CD4-positive, alpha-beta T cell (primary cell): Measurements from ENCODE around the gene SKAP1. TPM values are rescaled to one million over a fixed set of nuclear protein-coding genes. Genes with fewer than 3 reads are reported as not detected.

Experiments
- ATAC-seq: fragments of 200-7000 bp; cut with Tn5 transposase; one replicate; pipeline ENCODE4 v1.10.0; 2022; ENCODE audit warnings: mild to moderate bottlenecking; ENCODE audit not compliant: poor library complexity
- CTCF ChIA-PET: fragments of 350-600 bp; sonication (Branson Sonifier 250); formaldehyde crosslinking; loops from one replicate; lab custom pipeline; 2021; ENCODE audit warnings: antibody characterized with exemption, inconsistent platforms; lab: Charles Lee
- POLR2A ChIA-PET: fragments of 350-600 bp; sonication (Branson Sonifier 250); formaldehyde crosslinking; loops from one replicate; lab custom pipeline; 2021; ENCODE audit warnings: antibody characterized with exemption, inconsistent platforms; lab: Charles Lee
- DNase-seq, 14 experiments: peaks; one replicate each; pipeline ENCODE4 v3.0.0-alpha.2; 2013 to 2020; ENCODE audit warnings: mixed read lengths in 2 of 14
- H3K27ac ChIP-seq, 2 donors: one replicate each; pipeline versions ENCODE4 v1.5.1 to v1.7.0; 2013; ENCODE audit warnings: low read length in 2 of 2, low read depth in 1 of 2, mild to moderate bottlenecking in 1 of 2
- H3K27me3 ChIP-seq, 2 experiments: 1 replicate in 1 of 2; 2 replicates in 1 of 2; pipeline versions ENCODE4 v1.6.1 to v1.7.0; 2013; ENCODE audit warnings: low read length in 2 of 2, control low read depth in 1 of 2, mild to moderate bottlenecking in 1 of 2, moderate library complexity in 1 of 2; ENCODE audit not compliant: insufficient read depth in 2 of 2, control insufficient read depth in 1 of 2
- H3K36me3 ChIP-seq: one replicate; pipeline ENCODE4 v1.6.1; 2013; ENCODE audit warnings: low read length, control low read depth; ENCODE audit not compliant: insufficient read depth
- H3K4me1 ChIP-seq: one replicate; pipeline ENCODE4 v1.6.1; 2013; ENCODE audit warnings: low read length, control low read depth; ENCODE audit not compliant: insufficient read depth
- H3K4me3 ChIP-seq: one replicate; pipeline ENCODE4 v1.5.1; 2013; ENCODE audit warnings: mild to moderate bottlenecking, low read length, moderate library complexity
- H3K9me3 ChIP-seq, 2 experiments: 1 replicate in 1 of 2; 2 replicates in 1 of 2; pipeline versions ENCODE4 v1.6.1 to v1.7.0; 2013; ENCODE audit warnings: low read length in 2 of 2, mild to moderate bottlenecking in 2 of 2, control low read depth in 1 of 2, moderate library complexity in 1 of 2; ENCODE audit not compliant: control insufficient read depth in 1 of 2, insufficient read depth in 1 of 2
- H3K27ac Mint-ChIP-seq: one replicate; pipeline ENCODE4 v1.8.0; 2020; ENCODE audit warnings: mixed read lengths
- H3K27me3 Mint-ChIP-seq: one replicate; pipeline ENCODE4 v1.8.0; 2021; ENCODE audit warnings: mixed read lengths
- H3K36me3 Mint-ChIP-seq: one replicate; pipeline ENCODE4 v1.8.0; 2021; ENCODE audit warnings: low read depth, mixed read lengths
- H3K4me1 Mint-ChIP-seq: one replicate; pipeline ENCODE4 v1.8.0; 2021; ENCODE audit warnings: low read depth, mixed read lengths
- H3K4me3 Mint-ChIP-seq: one replicate; pipeline ENCODE4 v1.8.0; 2020; ENCODE audit warnings: mild to moderate bottlenecking, mixed read lengths
- H3K9me3 Mint-ChIP-seq: one replicate; pipeline ENCODE4 v1.8.0; 2020; ENCODE audit warnings: mixed read lengths
- CTCF ChIP-seq: fragments of 200-600 bp; IDR thresholded peaks from one replicate; pipeline ENCODE4 v1.8.0; 2022; ENCODE audit warnings: antibody characterized with exemption, mild to moderate bottlenecking
- intact Hi-C, 2 experiments: fragments of 100-400 bp; cut with DNase I in 1 of 2; cut with micrococcal nuclease in 1 of 2; formaldehyde crosslinking; loops; one replicate each; pipeline versions ENCODE4 v1.15.1 to v1.9.0; 2023 to 2025; cut with DNase I, micrococcal nuclease
- total RNA-seq, 174 experiments: library from RNA in 2 of 174; stranded (reverse) in 2 of 174; gene quantifications; one replicate each; pipeline ENCODE4 v1.2.3 and lab custom pipeline; 2021 to 2026

SKAP1 gene
- total RNA-seq, 2 experiments from 2014 or later: 92.0 to 95.1 TPM

- peaks cover 53% of the 10 kb centered on the region for H3K36me3 Mint-ChIP-seq
- TF ChIP-seq CTCF: no peak
- no peaks in the 10 kb centered on the region for H3K9me3 Mint-ChIP-seq
- ATAC-seq: no peak
- Histone ChIP-seq H3K4me1 (no peaks in the 10 kb centered on the region), H3K36me3 (peaks cover 23% of the 10 kb centered on the region), H3K27ac (no peak overlapping the region), H3K27me3 (no peaks in the 10 kb centered on the region), H3K4me3 (no peak overlapping the region), H3K9me3 (no peaks in the 10 kb centered on the region)
- no peak overlapping the region for H3K27ac Mint-ChIP-seq
- intact Hi-C loops: no loop called here
- POLR2A ChIA-PET: no interaction called here
- H3K4me3 Mint-ChIP-seq: no peak overlapping the region
- CTCF ChIA-PET: no interaction called here
- H3K4me1 Mint-ChIP-seq: peaks cover 15% of the 10 kb centered on the region
- no peaks in the 10 kb centered on the region for H3K27me3 Mint-ChIP-seq
- DNase-seq: no peak
Observed at GRCh38 chr17:48328457-48328856, 101.6 kb downstream of the SKAP1 start.

- Mint-ChIP-seq H3K9me3 (no peaks in the 10 kb centered on the region), H3K27ac (no peak overlapping the region), H3K4me3 (no peak overlapping the region), H3K4me1 (peaks cover 24% of the 10 kb centered on the region), H3K36me3 (peaks cover 51% of the 10 kb centered on the region), H3K27me3 (no peaks in the 10 kb centered on the region)
- ChIA-PET POLR2A (no interaction called here), CTCF (interaction anchor here (0.7 to 1.3 kb wide), 3 partner anchors 19 to 310 kb away, joined by 3 to 5 read pairs (median 4); no protein-coding TSS in a partner anchor)
- Histone ChIP-seq H3K36me3 (peaks cover 20% of the 10 kb centered on the region), H3K27me3 (no peaks in the 10 kb centered on the region), H3K4me1 (no peaks in the 10 kb centered on the region), H3K9me3 (no peaks in the 10 kb centered on the region), H3K27ac (no peak overlapping the region), H3K4me3 (no peak overlapping the region)
- intact Hi-C loops: no loop called here
- no peak for TF ChIP-seq CTCF
- DNase-seq: no peak
- ATAC-seq: no peak
Observed at GRCh38 chr17:48326310-48326709, 103.7 kb downstream of the SKAP1 start.

GRCh38 chr17:48322060-48322459 is 108.0 kb downstream of the SKAP1 start:
- TF ChIP-seq CTCF: no peak

More at GRCh38 chr17:48322060-48322459, 108.0 kb downstream of the SKAP1 start:
- no peak overlapping the region for H3K4me3 Mint-ChIP-seq
- Histone ChIP-seq H3K27ac (no peak overlapping the region), H3K36me3 (peaks cover 6% of the 10 kb centered on the region), H3K9me3 (no peaks in the 10 kb centered on the region), H3K4me3 (no peak overlapping the region), H3K27me3 (no peaks in the 10 kb centered on the region), H3K4me1 (no peaks in the 10 kb centered on the region)
- peaks cover 20% of the 10 kb centered on the region for H3K4me1 Mint-ChIP-seq
- peaks cover 29% of the 10 kb centered on the region for H3K36me3 Mint-ChIP-seq
- ATAC-seq (no peak), DNase-seq (no peak)
- CTCF ChIA-PET: interaction anchor here (1.7 kb wide), 1 partner anchor 14 kb away, joined by 6 read pairs; no protein-coding TSS in a partner anchor
- H3K9me3 Mint-ChIP-seq: no peaks in the 10 kb centered on the region
- H3K27ac Mint-ChIP-seq: no peak overlapping the region
- no peaks in the 10 kb centered on the region for H3K27me3 Mint-ChIP-seq
- POLR2A ChIA-PET: no interaction called here
- intact Hi-C loops: no loop called here
